GM12801 (cell line): ENCODE data around the gene LIAS.

ENCODE experiments used
- TF ChIP-seq, protein P1 (sequence below): IDR thresholded peaks from one replicate; pipeline ENCODE4 v1.5.1; 2011; ENCODE audit warnings: control low read depth; ENCODE audit not compliant: insufficient read length; ENCODE audit errors: extremely low read depth

The LIAS gene

DNA sequence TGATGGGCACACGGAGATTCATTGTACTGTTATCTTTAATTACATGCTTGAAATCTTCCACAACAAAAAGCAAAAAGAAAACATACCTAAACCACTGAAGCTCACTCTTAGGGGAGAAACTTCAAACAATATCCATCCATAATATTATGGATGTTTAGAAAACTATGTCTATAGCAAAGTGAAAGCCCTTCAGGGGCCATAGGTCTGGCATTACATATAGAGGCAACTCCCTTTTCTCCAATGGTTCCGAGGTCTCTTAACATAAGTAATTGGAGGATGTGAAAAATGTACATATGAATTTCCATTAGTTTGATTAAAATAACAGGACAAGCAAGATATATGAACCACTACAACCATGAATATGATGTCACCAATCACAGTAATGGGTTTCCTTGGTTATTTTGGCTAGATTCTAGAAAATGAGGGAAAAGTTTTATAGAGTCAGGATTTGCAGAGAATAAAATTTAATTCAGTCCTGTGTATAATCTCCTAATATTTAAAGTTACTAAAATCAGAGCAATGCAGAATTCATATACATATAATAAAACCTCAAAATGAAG, 57.6 kb downstream of the LIAS start:
- TF ChIP-seq, protein P1, sequence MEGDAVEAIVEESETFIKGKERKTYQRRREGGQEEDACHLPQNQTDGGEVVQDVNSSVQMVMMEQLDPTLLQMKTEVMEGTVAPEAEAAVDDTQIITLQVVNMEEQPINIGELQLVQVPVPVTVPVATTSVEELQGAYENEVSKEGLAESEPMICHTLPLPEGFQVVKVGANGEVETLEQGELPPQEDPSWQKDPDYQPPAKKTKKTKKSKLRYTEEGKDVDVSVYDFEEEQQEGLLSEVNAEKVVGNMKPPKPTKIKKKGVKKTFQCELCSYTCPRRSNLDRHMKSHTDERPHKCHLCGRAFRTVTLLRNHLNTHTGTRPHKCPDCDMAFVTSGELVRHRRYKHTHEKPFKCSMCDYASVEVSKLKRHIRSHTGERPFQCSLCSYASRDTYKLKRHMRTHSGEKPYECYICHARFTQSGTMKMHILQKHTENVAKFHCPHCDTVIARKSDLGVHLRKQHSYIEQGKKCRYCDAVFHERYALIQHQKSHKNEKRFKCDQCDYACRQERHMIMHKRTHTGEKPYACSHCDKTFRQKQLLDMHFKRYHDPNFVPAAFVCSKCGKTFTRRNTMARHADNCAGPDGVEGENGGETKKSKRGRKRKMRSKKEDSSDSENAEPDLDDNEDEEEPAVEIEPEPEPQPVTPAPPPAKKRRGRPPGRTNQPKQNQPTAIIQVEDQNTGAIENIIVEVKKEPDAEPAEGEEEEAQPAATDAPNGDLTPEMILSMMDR = no peak

DNA sequence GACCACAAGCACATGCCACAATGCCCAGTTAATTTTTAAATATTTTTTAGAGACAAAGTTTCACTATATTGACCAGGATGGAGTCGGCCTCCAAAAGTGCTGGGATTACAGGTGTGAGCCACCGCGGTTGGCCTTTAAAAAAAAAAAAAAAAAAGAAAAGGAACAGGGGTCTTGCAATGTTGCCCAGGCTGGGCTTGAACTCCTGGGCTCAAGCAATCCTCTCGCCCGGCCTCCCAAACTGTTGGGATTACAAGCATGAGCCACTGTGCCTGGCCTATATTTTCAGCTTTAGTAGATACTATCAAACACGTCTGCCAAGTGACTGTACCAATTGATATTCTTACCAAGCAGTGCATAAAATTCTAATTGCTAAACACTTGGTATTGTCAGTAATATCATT, 59.6 kb downstream of the LIAS start:
- TF ChIP-seq, protein P1 = no peak

DNA sequence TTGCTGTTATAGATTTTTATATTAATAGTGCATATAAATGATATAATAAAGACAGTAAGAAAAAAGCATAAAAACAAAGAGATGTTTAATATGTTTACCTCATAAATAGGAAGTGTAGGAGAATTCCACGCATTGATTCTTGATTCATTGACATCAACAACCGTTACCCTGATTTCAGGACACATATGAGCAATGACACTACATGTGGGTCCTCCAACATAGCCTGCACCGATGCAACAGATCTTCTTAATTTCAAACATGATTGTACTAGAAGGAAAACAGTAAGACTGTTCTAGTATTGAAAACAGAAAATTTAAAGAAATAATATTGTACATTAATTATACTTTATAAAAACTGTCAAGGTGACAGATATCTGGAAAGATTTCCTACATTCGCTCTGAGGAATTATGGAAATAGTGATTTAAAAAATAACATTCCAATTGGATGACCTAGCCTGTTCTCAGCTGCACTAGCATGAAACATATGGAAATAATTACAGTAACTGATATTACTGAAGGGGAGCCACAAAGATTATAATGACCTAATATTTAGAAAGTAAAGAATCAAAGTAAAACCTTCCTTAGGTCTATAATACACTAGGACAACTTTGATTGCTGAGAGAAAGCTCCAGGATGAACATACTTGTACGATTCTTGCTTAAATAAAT, 62.5 kb downstream of the LIAS start:
- TF ChIP-seq, protein P1 = no peak

DNA sequence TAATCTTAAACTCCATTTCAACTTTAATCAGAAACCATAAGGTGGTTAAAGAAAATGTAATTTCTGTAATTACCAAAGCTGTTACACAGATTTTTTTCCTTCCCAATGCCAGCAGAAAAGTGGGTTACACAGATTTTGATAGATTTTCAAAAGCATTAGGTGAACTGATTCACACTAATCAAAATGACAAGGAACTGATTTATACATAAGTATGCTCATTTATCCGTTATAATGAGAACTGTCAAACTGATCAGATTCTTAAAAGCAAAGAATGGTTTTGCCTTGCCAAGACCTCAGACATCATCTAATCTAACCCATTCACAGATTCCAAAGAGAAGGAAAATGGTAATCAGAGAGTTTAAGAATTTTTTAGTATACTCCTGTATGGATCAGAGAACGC, 63.2 kb downstream of the LIAS start:
- TF ChIP-seq, protein P1 = no peak

DNA sequence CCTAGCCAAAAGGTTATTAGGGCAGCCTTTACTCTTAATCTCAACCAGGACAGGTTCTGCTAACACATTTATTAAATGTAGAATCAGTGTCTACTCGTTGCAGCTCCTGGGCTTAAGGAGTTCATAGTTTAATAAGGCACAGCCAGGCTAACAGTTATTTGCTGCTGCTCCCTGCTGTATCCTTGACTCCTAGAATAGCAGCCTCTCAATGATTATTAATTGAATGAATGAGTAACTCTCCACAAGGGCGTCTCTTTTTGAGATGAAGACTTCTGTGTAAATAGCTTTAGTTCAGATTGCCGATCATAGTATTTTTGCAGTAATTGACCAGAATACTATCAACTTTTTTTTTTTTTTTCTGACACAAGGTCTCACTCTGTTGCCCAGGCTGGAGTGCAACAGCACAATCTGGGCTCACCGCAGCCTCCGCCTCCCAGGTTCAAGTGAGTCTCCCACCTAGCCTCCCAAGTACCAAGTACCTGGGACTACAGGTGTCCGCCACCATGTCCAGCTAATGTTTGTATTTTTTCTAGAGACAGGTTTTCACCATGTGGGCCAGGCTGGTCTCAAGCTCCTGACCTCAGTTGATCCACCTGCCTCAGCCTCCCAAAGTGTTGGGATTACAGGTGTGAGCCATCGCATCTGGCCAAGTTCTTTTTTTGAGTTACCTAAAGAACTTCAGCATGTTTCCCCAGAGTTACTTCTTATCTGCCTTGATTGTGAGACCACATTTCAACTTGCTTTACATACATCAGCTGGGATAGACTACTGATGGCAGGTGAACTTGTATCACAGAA, 65.5 kb downstream of the LIAS start:
- TF ChIP-seq, protein P1 = no peak

DNA sequence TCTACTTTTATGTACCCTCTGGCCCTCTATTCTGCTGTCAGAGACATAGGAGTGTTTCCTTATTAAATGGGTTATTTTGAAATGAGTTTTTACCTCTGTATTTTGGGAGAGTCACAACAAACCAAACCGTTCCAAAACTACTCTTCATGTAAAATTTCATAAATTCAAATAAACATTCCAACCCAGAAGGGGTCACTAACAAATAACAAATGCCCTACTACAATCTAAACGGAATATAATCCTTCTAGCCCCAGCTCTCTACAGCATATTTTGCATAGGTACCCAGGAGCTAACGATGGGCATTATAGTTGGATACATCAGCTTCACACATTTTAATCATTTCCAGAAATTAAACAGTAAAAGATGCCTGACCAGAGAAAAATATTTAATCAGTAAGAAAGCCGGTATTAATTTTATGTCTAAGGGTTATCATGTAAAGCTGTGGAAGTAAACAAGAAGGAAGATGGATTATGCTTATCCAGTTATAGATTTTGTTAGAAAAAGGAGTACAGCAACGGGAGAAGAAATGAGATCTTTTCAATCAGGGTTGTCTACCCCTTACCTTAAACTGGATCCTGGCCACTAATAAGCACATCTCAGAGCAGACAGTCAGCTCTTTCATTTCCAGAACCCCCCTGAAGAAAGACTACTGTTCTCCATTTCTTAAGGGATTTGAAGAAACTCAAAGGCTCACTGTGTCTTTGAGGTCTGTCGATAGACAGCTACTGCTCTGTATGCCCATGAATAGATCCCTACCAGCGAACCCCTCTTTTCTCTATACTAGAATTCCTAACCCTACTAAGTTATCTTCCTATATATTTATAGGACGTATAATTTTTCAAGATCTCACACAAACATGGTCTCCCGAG, 67.2 kb downstream of the LIAS start:
- TF ChIP-seq, protein P1 = no peak

DNA sequence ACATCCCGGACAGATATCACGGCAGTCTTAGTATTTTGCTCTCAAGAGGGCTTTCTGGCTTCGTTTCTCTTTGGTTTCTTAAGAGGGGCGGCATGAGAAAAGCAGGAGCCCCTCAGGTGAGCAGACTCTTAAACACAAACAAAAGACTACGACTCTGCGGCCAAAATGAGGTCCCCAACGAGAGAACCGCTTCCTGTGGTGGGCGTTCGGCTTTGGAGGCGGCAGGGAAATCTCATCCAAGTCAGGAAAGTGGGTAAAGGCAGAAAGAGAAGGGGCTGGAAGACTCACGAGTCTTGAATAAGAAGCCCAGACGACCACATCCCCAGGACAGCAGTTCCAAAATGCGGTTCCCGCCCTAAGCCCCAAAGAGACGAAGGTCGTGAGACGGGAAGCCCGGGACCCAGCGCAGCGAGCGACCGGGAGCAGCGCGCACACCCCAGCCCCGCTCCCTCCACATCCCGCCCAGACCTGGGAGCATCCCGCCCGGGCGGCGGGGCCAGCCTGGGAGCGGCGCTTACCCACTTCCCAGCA, 68.0 kb downstream of the LIAS start:
- TF ChIP-seq, protein P1 = no peak
